K562 (cell line): ENCODE measurements around the gene POLR3C. TPM values are rescaled to one million over a fixed set of nuclear protein-coding genes. Genes with fewer than 3 reads are reported as not detected.

Source experiments
- ATAC-seq: fragments of 200-7000 bp; cut with Tn5 transposase; 3 replicates; pipeline ENCODE4 v1.9.1; 2020; ENCODE audit warnings: moderate library complexity
- BruUV-seq: library from RNA; stranded (reverse); fragments of 400-500 nt; replicated peaks from 2 replicates; lab custom pipeline; 2021; lab: Mats Ljungman, UMichigan
- CTCF ChIA-PET: fragments of 300-600 bp; formaldehyde crosslinking; extraction: SDS; loops from one replicate; lab custom pipeline; 2021; ENCODE audit warnings: low intra/inter-chr PET ratio; lab: Yijun Ruan, JAX
- POLR2A ChIA-PET: fragments of 300-600, 350-650 bp; sonication (Branson Sonifier 250); formaldehyde crosslinking; extraction: SDS; loops from one replicate; lab custom pipeline; 2021; ENCODE audit warnings: antibody characterized with exemption, inconsistent platforms; lab: Yijun Ruan, JAX
- DNase-seq, 4 experiments: peaks; one replicate each; pipeline versions ENCODE4 v3.0.0 to v3.0.0-alpha.2; 2011 to 2018; ENCODE audit warnings: low spot score in 3 of 4, mixed read lengths in 3 of 4; ENCODE audit errors: extremely low read depth in 1 of 4
- FAIRE-seq: peaks from 2 replicates; lab custom pipeline; 2011; peaks lifted over from hg19 to GRCh38; lab: Jason Lieb, UNC
- H2AFZ ChIP-seq: 2 replicates; pipeline ENCODE4 v1.6.0; 2011; ENCODE audit warnings: low read depth, low read length, control low read depth, inconsistent platforms
- H3K27ac ChIP-seq: fragments of 200-600 bp; 3 replicates; pipeline ENCODE4 v1.8.0; 2011; ENCODE audit warnings: low read depth, mild to moderate bottlenecking, control low read depth, inconsistent platforms, low read length, moderate library complexity, mixed read lengths; ENCODE audit errors: extremely low read depth
- H3K27me3 ChIP-seq, 2 experiments: fragments of 300-600 bp in 1 of 2; 2 replicates in 1 of 2; 3 replicates in 1 of 2; pipeline versions ENCODE4 v1.6.0 to v1.8.0; 2011; ENCODE audit warnings: inconsistent platforms in 2 of 2, low read length in 2 of 2, mild to moderate bottlenecking in 1 of 2, mixed read lengths in 1 of 2, moderate library complexity in 1 of 2; ENCODE audit not compliant: control insufficient read depth in 2 of 2, insufficient read depth in 2 of 2
- H3K36me3 ChIP-seq: fragments of 300-600 bp; 3 replicates; pipeline ENCODE4 v1.8.0; 2011; ENCODE audit warnings: mild to moderate bottlenecking, low read length, inconsistent platforms; ENCODE audit not compliant: control insufficient read depth, insufficient read depth
- H3K4me1 ChIP-seq, 2 experiments: fragments of 200-600 bp in 1 of 2; replicated peaks in 1 of 2; 2 replicates in 1 of 2; 3 replicates in 1 of 2; pipeline versions ENCODE4 v1.5.1 to v1.8.0; 2011; ENCODE audit warnings: inconsistent platforms in 2 of 2, low read length in 2 of 2, mild to moderate bottlenecking in 1 of 2, mixed read lengths in 1 of 2, moderate library complexity in 1 of 2; ENCODE audit not compliant: control insufficient read depth in 2 of 2, insufficient read depth in 2 of 2
- H3K4me2 ChIP-seq: 2 replicates; pipeline ENCODE4 v1.6.1; 2011; ENCODE audit warnings: low read length, control low read depth, inconsistent platforms, mixed read lengths; ENCODE audit not compliant: insufficient read depth
- H3K4me3 ChIP-seq: fragments of 200-600 bp; sonication (generic), shearing (Covaris generic); 2 replicates; pipeline ENCODE4 v1.5.1; 2016; ENCODE audit warnings: control low read depth, inconsistent platforms
- H3K79me2 ChIP-seq: fragments of 200-600 bp; 3 replicates; pipeline ENCODE4 v1.8.0; 2011; ENCODE audit warnings: low read length, inconsistent platforms; ENCODE audit not compliant: control insufficient read depth, insufficient read depth
- H3K9ac ChIP-seq, 2 experiments: 2 replicates each; pipeline versions ENCODE4 v1.6.0 to v1.6.1; 2011; ENCODE audit warnings: low read depth in 2 of 2, low read length in 2 of 2, control low read depth in 1 of 2, inconsistent platforms in 1 of 2, mild to moderate bottlenecking in 1 of 2, mixed read lengths in 1 of 2; ENCODE audit not compliant: insufficient read depth in 1 of 2
- H3K9me1 ChIP-seq: one replicate; pipeline ENCODE4 v1.6.0; 2011; ENCODE audit warnings: inconsistent platforms, mild to moderate bottlenecking, low read length, moderate library complexity; ENCODE audit not compliant: control insufficient read depth, insufficient read depth
- H3K9me3 ChIP-seq: replicated peaks from 2 replicates; pipeline ENCODE4 v1.5.1; 2011; ENCODE audit warnings: low read depth, low read length, inconsistent platforms; ENCODE audit not compliant: control insufficient read depth, insufficient read depth
- H4K20me1 ChIP-seq: replicated peaks from 2 replicates; pipeline ENCODE4 v1.6.1; 2011; ENCODE audit warnings: low read length, inconsistent platforms, mixed read lengths; ENCODE audit not compliant: control insufficient read depth, insufficient read depth
- BDP1 ChIP-seq: IDR thresholded peaks from 3 replicates; pipeline ENCODE4 v1.6.1; 2011; ENCODE audit not compliant: insufficient read length, insufficient read depth
- ESRRB ChIP-seq: fragments of 250-450 bp; sonication (Bioruptor Pico); IDR thresholded peaks from 2 replicates; pipeline ENCODE4 v1.5.0; 2020; ENCODE audit warnings: mild to moderate bottlenecking, moderate library complexity, borderline replicate concordance
- ETV1 ChIP-seq: fragments of 450-650 bp; conservative IDR thresholded peaks from 2 replicates; pipeline ENCODE4 v1.6.1; 2016; ENCODE audit warnings: missing genetic modification characterization, control low read depth, low read depth, missing compliant biosample characterization
- FOXK1 ChIP-seq: sonication (generic); formaldehyde crosslinking; IDR thresholded peaks from 2 replicates; pipeline ENCODE4 v1.8.0; 2022; ENCODE audit warnings: missing genetic modification reagents, mild to moderate bottlenecking, borderline replicate concordance
- MAZ ChIP-seq, 2 experiments: fragments of 450-650 bp in 1 of 2; sonication (generic) in 1 of 2; formaldehyde crosslinking; IDR thresholded peaks in 1 of 2; conservative IDR thresholded peaks in 1 of 2; 2 replicates each; pipeline versions ENCODE4 v1.4.0 to v1.5.0; 2020; ENCODE audit warnings: mild to moderate bottlenecking in 1 of 2, missing genetic modification reagents in 1 of 2
- SMARCA5 ChIP-seq: fragments of 450-650 bp; IDR thresholded peaks from 2 replicates; pipeline ENCODE4 v1.6.1; 2016
- ZNF316 ChIP-seq: fragments of 450-650 bp; IDR thresholded peaks from 2 replicates; pipeline ENCODE4 v1.6.1; 2016
- ZNF347 ChIP-seq: fragments of 450-650 bp; formaldehyde crosslinking; IDR thresholded peaks from 2 replicates; pipeline ENCODE4 v1.4.0; 2020; ENCODE audit warnings: low read depth, mild to moderate bottlenecking, moderate library complexity
- ZNF778 ChIP-seq: fragments of 450-650 bp; formaldehyde crosslinking; IDR thresholded peaks from 2 replicates; pipeline ENCODE4 v1.4.0; 2020; ENCODE audit warnings: mild to moderate bottlenecking, moderate library complexity
- WGBS: fragments of 100-300 bp; shearing (Covaris generic); methylation state at CpG from one replicate; pipeline ENCODE4 v1.1.6; 2016; ENCODE audit warnings: low coverage, mixed read lengths; ENCODE audit not compliant: insufficient coverage; ENCODE audit errors: missing lambda C conversion rate; 5-methylcytosine and 5-hydroxymethylcytosine counted together
- in situ Hi-C: fragments of 300-500 bp; cut with MboI; formaldehyde crosslinking; loops from 4 replicates; pipeline ENCODE4 v1.15.0; 2018; ENCODE audit warnings: inconsistent platforms, mixed read lengths
- intact Hi-C: fragments of 100-400 bp; cut with micrococcal nuclease; formaldehyde crosslinking; loops from 2 replicates; pipeline ENCODE4 v1.14.2; 2022
- polyA plus RNA-seq, 8 experiments: library from polyadenylated mRNA; depleted of rRNA in 4 of 8; stranded (reverse) in 5 of 8; unstranded in 3 of 8; fragments of >200 nt; fragmentation: Nextera tagmentation in 2 of 8; fragmentation: Illumina TruSeq in 1 of 8; extraction: Ambion mirVana in 2 of 8; extraction: Trizol in 1 of 8; gene quantifications; 2 replicates each; pipeline versions ENCODE4 v1.2.1 to v1.2.3, GENCODE V29; 2011 to 2014; ENCODE audit warnings: inconsistent platforms in 1 of 8, missing spikeins in 1 of 8
- total RNA-seq, 7 experiments: library from RNA; depleted of rRNA in 6 of 7; stranded (reverse); fragments of >200 nt in 6 of 7; fragmentation: Illumina TruSeq in 2 of 7; extraction: Trizol in 2 of 7; gene quantifications; 2 replicates each; pipeline versions ENCODE4 v1.2.1 to v1.2.3, GENCODE V29; 2011 to 2021; ENCODE audit warnings: low replicate concordance in 1 of 7
- TF ChIP-seq, protein P1 (sequence below): fragments of 450-650 bp; IDR thresholded peaks from 2 replicates; pipeline ENCODE4 v1.6.1; 2016; ENCODE audit warnings: mild to moderate bottlenecking
- TF ChIP-seq, protein P2 (sequence below): sonication (generic); formaldehyde crosslinking; IDR thresholded peaks from 2 replicates; pipeline ENCODE4 v1.8.1; 2023; ENCODE audit warnings: mild to moderate bottlenecking, missing genetic modification reagents

POLR3C gene
- total and polyA plus RNA-seq, 9 of the 15 experiments (the other 6 are each of a cell fraction or from before 2014, with no cell fraction given): 19.7 to 64.1 (median 45.2) TPM

DNA sequence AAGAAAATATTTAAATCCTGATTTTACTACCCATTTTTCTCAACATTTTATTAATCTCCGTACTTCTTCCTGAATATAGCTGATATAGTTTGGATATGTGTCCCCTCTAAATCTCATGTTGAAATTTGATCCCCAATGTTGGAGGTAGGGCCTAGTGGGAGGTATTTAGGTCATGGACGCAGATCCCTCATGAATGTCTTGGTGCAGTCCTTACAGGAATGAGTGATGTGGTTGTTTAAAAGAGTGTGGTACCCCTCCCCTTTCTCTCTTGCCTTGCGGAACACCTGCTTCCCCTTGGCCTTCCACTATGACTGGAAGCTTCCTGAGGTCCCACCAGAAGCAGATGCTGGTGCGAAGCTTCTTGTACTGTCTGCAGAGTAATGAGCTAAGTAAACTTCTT, 17.6 kb upstream of the POLR3C start:
- H3K27ac ChIP-seq: no peak overlapping the region
- DNase-seq (no peak), FAIRE-seq (no peak), ATAC-seq (no peak)
- H3K27me3 ChIP-seq: no peaks in the 10 kb centered on the region
- no peaks in the 10 kb centered on the region for H3K9me3 ChIP-seq
- in situ Hi-C loops (loop anchor here (10.0 kb wide), 1 partner anchor 312 kb away; no protein-coding TSS in a partner anchor), intact Hi-C loops (no loop called here)
- 0 out of 2 replicates have a peak, but pooled peaks cover 3% of the 10 kb centered on the region for H4K20me1 ChIP-seq
- no peak overlapping the region for H3K9ac ChIP-seq
- peaks cover 6% of the 10 kb centered on the region; the same call in 2 of the 3 replicates for H3K36me3 ChIP-seq
- no peaks in the 10 kb centered on the region; a peak in 1 of 5 replicates for H3K4me1 ChIP-seq
- CTCF ChIA-PET: no interaction called here
- no peak for TF ChIP-seq BDP1
- no peak for TF ChIP-seq ZNF347 (CRISPR knock-in tag)
- peak; percentile 25; the same call in 1 of the 2 replicates for TF ChIP-seq ZNF316
- 95% methylated on average over 4 of the region's 4 CpGs for WGBS
- H3K4me2 ChIP-seq: no peak overlapping the region
- H3K79me2 ChIP-seq: peaks cover 36% of the 10 kb centered on the region
- no TSS peak for BruUV-seq
- no peaks in the 10 kb centered on the region for H3K9me1 ChIP-seq
- POLR2A ChIA-PET: interaction anchor here (1.1 kb wide), 1 partner anchor 53 kb away, joined by 3 read pairs; the partner anchor contains the start of gene PIAS3
- no peak overlapping the region for H2AFZ ChIP-seq
- no peak overlapping the region for H3K4me3 ChIP-seq

DNA sequence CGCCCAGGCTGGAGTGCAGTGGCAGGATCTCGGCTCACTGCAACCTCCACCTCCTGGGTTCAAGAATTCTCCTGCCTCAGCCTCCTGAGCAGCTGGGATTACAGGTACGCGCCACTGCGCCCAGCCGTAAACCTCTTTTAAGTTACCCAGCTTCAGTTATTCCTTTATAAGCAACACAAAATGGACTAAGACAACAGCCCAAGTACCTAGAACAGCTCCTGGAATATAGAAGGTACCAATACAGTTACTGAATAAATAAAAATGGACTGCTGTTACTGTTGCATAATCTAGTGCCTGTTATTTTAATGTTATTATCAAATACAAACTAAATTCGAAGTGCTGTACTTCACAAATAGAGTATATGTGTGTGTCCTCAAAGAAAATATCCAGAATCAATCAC, 17.2 kb upstream of the POLR3C start:
- Histone ChIP-seq H3K36me3 (peaks cover 6% of the 10 kb centered on the region; the same call in 2 of the 3 replicates), H3K79me2 (peaks cover 36% of the 10 kb centered on the region), H3K9me1 (no peaks in the 10 kb centered on the region), H3K4me1 (no peaks in the 10 kb centered on the region; a peak in 1 of 5 replicates), H4K20me1 (0 out of 2 replicates have a peak, but pooled peaks cover 3% of the 10 kb centered on the region), H3K27ac (no peak overlapping the region), H3K9me3 (no peaks in the 10 kb centered on the region), H3K27me3 (no peaks in the 10 kb centered on the region), H3K4me2 (no peak overlapping the region), H3K4me3 (no peak overlapping the region), H3K9ac (no peak overlapping the region), H2AFZ (no peak overlapping the region)
- no TSS peak for BruUV-seq
- DNase-seq (no peak), FAIRE-seq (no peak), ATAC-seq (no peak)
- in situ Hi-C loops (loop anchor here (10.0 kb wide), 1 partner anchor 312 kb away; no protein-coding TSS in a partner anchor), intact Hi-C loops (no loop called here)
- CTCF ChIA-PET: no interaction called here
- 88% methylated on average over 7 of the region's 7 CpGs for WGBS
- POLR2A ChIA-PET: no interaction called here
- TF ChIP-seq ESRRB (CRISPR knock-in tag): no peak
- TF ChIP-seq, protein P1, sequence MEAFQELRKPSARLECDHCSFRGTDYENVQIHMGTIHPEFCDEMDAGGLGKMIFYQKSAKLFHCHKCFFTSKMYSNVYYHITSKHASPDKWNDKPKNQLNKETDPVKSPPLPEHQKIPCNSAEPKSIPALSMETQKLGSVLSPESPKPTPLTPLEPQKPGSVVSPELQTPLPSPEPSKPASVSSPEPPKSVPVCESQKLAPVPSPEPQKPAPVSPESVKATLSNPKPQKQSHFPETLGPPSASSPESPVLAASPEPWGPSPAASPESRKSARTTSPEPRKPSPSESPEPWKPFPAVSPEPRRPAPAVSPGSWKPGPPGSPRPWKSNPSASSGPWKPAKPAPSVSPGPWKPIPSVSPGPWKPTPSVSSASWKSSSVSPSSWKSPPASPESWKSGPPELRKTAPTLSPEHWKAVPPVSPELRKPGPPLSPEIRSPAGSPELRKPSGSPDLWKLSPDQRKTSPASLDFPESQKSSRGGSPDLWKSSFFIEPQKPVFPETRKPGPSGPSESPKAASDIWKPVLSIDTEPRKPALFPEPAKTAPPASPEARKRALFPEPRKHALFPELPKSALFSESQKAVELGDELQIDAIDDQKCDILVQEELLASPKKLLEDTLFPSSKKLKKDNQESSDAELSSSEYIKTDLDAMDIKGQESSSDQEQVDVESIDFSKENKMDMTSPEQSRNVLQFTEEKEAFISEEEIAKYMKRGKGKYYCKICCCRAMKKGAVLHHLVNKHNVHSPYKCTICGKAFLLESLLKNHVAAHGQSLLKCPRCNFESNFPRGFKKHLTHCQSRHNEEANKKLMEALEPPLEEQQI: no peak
- no peak for TF ChIP-seq ZNF778 (CRISPR knock-in tag)
- TF ChIP-seq SMARCA5: no peak
- TF ChIP-seq FOXK1: no peak
- TF ChIP-seq, protein P2, sequence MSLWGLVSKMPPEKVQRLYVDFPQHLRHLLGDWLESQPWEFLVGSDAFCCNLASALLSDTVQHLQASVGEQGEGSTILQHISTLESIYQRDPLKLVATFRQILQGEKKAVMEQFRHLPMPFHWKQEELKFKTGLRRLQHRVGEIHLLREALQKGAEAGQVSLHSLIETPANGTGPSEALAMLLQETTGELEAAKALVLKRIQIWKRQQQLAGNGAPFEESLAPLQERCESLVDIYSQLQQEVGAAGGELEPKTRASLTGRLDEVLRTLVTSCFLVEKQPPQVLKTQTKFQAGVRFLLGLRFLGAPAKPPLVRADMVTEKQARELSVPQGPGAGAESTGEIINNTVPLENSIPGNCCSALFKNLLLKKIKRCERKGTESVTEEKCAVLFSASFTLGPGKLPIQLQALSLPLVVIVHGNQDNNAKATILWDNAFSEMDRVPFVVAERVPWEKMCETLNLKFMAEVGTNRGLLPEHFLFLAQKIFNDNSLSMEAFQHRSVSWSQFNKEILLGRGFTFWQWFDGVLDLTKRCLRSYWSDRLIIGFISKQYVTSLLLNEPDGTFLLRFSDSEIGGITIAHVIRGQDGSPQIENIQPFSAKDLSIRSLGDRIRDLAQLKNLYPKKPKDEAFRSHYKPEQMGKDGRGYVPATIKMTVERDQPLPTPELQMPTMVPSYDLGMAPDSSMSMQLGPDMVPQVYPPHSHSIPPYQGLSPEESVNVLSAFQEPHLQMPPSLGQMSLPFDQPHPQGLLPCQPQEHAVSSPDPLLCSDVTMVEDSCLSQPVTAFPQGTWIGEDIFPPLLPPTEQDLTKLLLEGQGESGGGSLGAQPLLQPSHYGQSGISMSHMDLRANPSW (CRISPR knock-in tag): no peak
- TF ChIP-seq MAZ (CRISPR knock-in tag; conservative IDR thresholded peaks at IDR 0.05 in 1 of 2, IDR thresholded peaks at IDR 0.05 in 1 of 2): no peak
- TF ChIP-seq ETV1 (tag): no peak
